GM19328 (cell line): ENCODE data around the gene OR2V2.

Source experiments
- ATAC-seq: cut with Tn5 transposase; IDR thresholded peaks from one replicate; pipeline ENCODE4 v1.9.1; 2021; ENCODE audit warnings: mild to moderate bottlenecking, moderate library complexity; ENCODE audit not compliant: unreplicated experiment

OR2V2 gene

GRCh38 chr5:181205761-181206649, 58.6 kb downstream of the OR2V2 start:
- no peak for ATAC-seq

GRCh38 chr5:181207214-181207959, 60.0 kb downstream of the OR2V2 start:
- no peak for ATAC-seq

GRCh38 chr5:181207960-181208253, 60.5 kb downstream of the OR2V2 start:
- no peak for ATAC-seq
